GM21576 (cell line): ENCODE results near the gene POMGNT1.

Experiments used
- ATAC-seq: cut with Tn5 transposase; IDR thresholded peaks from one replicate; pipeline ENCODE4 v1.9.1; 2021; ENCODE audit warnings: mild to moderate bottlenecking, moderate library complexity; ENCODE audit not compliant: unreplicated experiment

Gene POMGNT1

GRCh38 chr1:46158312-46159281 lies 39.6 kb downstream of the POMGNT1 start:
- peak; percentile 53 for ATAC-seq

GRCh38 chr1:46157916-46158311 lies 40.3 kb downstream of the POMGNT1 start:
- no peak for ATAC-seq

- no peak for ATAC-seq
These were observed 44.5 kb downstream of the POMGNT1 start for GRCh38 chr1:46153732-46154131.

- no peak for ATAC-seq
These were observed 45.0 kb downstream of the POMGNT1 start for GRCh38 chr1:46153228-46153627.

- ATAC-seq = no peak
These were observed 46.2 kb downstream of the POMGNT1 start for GRCh38 chr1:46152016-46152415.

- no peak for ATAC-seq
These were observed 48.1 kb downstream of the POMGNT1 start for GRCh38 chr1:46150085-46150484.

- no peak for ATAC-seq
These were observed 49.9 kb downstream of the POMGNT1 start for GRCh38 chr1:46148318-46148717.
